HG02973 (cell line): ENCODE measurements around the gene CDK3.

ENCODE experiments used
- ATAC-seq: cut with Tn5 transposase; IDR thresholded peaks from one replicate; pipeline ENCODE4 v1.9.1; 2021; ENCODE audit warnings: moderate library complexity; ENCODE audit not compliant: unreplicated experiment

CDK3 gene

GRCh38 chr17:75987041-75987440 is 13.6 kb upstream of the CDK3 start:
- ATAC-seq = no peak

DNA sequence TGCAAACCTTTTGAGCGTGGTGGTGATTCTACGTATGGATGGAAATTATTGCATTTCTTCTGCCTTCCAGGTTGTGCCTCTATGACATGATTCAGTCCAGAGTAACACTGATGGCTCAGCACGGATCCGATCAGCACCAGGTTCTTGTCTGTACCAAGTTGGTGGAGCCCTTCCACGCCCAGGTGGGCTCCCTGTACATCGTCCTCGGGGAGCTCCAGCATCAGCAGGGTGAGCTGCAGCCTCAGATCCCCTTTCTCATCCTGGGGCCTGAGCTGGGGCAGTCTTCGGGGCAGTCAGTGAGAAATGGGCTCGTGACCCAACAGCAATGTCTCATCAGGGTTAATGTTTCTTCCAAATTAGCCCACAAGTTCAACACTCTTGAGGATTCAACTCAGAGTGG is 9.3 kb upstream of the CDK3 start:
- ATAC-seq = no peak

DNA sequence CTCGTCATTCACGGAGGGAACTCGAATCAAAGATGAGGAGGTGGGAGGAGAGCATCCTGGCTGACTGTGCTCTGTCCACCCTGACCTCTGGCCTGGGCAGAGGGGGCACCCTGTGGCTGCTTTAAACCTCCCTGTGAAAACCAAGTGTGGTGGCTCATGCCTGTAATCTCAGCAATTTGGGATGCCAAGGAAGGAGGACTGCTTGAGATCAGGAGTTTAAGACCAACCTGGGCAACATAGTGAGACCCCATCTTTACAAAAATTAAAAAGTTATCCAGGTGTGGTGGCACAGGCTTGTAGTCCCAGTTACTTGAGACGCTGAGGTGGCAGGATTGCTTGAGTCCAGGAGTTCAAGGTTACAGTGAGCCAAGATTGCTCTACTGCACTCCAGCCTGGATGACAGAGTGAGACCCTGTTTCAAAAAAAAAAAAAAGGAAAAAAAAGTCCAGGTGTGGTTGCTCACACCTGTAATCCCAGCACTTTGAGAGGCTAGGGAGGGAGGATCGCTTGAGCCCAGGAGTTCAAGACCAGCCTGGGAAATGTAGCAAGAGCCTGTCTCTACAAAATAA is 5.8 kb upstream of the CDK3 start:
- no peak for ATAC-seq

GRCh38 chr17:75995385-75995925 is 5.2 kb upstream of the CDK3 start:
- ATAC-seq = no peak

DNA sequence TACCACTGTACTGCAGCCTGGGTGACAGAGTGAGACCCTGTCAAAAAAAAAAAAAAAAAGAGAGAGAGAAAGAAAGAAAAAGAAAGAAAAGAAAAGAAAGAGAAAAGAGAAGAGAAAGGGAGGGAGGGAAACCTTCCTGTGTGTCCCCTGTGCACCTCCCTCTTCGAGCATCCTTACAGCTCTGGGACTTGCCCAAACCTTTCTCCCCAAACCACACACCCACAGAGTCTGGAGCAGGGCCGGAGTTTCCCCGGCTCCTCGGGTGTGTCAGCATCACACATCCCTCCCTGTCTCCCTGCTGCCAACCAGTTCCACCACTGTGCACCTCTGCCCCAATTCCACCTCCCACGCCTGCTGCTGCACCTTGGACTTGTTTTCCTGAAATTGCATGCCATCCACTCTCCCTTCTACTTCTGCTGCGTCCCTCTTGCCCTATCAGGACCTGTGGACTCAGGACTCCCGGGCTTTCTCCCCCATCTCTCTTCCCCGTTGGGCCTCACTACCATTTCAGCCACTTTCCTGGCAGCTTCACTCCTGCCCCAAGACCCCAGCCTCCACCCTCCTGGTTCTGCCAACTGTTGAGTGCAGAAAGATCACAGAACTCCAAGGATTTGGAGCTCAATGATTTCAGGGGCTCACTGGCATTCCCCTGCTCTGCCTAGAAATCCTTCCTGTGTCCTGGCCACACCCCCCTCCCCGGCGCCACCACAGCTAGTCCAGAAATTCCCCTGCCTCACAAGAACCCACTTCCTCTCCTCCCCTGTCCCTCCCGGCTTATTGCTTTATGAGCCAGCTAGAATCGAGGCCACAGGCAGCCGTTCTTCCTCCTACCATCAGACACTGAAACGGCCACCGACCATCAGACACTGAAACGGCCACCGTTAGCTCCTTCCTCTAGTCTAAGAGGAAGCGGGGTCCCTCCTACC is 3.7 kb upstream of the CDK3 start:
- no peak for ATAC-seq

DNA sequence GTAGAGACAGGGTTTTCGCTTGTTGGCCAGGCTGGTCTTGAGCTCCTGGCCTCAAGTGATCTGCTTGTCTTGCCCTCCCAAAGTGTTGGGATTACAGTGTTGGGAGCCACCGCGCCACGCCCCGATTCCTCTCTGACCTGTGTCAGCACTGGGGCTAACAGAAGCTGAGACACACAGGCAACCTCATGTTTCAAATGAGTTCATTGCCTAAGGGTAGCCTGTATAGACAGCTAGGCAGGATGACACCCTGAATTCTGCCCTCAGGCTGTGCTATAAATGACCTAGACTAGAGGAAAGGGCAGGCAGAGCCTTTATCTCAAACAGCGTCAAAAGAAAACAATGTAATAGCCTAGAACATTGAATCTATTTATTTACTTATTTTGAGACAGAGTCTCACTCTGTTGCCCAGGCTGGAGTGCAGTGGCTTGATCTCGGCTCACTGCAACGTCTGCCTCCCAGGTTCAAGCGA is 2.3 kb upstream of the CDK3 start:
- ATAC-seq = no peak

DNA sequence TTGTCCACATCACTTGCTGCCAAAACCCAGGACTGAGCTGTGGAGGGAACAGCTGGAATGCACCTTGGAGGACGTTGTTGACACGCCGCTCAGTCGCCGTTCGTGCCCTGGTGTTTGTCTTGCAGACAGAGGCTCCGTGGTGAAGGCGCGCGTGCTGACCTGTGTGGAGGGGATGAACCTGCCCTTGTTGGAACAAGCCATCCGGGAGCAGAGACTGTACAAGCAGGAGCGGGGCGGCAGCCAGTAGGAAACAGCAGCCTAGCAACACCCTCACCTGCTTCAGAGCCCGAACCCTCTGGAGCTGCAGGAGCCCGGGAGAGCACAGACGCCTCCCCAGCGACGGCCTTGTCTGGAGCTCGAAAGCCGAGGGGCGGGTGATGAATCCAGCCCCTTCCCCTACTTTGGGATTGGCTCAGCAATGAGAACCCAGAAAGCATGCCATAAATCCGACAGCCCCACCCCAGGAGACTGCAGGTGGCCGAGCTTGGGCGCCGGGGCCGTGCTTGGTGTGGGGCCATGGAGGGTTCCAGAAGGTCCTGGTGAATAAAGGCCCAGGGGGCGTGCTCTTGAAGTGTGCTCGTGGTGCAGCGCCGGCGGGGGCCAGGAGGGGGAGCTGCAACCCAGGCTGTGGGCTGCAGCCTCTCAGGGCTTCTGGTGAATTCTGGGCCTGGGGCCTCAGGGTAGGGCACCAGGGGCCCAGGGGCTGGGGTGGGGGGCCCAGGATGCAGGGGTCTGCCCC is 470 bp upstream of the CDK3 start:
- ATAC-seq = no peak

DNA sequence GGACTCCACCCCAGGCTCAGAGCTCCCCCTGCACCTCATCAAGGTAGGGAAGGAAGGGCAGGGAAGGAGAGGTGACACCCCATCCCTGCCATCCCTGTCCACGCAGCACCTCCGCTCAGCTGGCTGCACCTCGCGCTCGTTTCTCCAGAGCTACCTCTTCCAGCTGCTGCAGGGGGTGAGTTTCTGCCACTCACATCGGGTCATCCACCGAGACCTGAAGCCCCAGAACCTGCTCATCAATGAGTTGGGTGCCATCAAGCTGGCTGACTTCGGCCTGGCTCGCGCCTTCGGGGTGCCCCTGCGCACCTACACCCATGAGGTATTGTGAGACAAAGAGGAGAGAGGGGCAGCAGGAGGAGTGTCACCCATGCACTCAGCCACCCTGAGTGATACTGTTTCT is 1.4 kb downstream of the CDK3 start:
- no peak for ATAC-seq

DNA sequence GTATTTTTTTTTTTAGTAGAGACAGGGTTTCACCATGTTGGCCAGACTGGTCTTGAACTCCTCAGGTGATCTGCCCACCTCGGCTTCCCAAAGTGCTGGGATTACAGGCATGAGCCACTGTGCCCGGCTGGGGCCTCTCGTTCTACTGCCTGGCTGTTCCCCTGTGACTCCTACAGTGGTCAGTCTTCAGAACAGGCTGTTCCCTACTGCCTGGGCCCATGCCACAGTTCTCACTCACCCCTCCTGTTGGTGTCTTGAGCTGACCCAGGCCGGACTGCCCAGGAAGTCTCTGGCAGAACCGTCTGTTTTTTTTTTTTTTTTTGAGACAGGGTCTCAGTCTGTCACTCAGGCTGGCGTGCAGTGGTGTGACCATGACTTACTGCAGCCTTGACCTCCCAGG is 3.3 kb downstream of the CDK3 start:
- ATAC-seq = no peak

- no peak for ATAC-seq
Measured at GRCh38 chr17:76004750-76005262, 4.2 kb downstream of the CDK3 start.

DNA sequence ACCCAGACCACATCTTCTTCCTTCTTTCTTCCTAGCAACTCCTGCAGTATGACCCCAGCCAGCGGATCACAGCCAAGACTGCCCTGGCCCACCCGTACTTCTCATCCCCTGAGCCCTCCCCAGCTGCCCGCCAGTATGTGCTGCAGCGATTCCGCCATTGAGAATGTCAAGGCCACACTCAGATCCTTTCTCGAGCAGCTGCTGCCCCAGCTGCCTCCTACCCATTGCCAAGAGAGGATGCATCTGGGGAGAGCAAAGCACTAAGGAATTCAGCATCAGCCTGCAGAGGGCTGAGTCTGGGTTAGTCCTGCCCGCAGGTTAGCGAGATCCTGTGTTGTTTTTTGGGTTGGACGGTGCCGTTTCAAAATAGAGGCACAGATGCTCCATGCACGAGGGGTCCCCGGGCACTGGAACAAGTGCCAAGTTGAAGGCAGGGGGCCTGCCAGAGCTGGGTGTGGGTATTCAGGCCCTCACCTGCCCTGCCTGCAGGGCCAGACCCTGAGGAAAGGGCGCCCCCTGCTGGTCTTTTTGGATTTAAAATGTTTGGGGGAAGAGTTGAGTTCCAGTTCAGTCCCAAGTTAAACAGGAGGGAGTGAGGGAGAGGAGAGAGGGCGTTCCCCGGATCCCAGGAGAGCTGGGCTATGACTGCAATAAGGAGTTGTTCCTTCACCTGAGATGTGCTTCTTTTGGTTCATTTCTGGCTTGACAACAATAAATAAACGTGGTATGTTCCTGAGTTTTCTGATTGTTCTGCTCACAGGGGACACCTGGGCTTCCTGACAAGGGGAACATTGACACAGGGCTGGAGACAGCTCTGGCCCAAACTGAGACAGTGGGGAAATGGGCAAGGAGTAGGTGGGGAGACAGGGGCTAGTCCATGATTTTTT is 4.9 kb downstream of the CDK3 start:
- no peak for ATAC-seq

DNA sequence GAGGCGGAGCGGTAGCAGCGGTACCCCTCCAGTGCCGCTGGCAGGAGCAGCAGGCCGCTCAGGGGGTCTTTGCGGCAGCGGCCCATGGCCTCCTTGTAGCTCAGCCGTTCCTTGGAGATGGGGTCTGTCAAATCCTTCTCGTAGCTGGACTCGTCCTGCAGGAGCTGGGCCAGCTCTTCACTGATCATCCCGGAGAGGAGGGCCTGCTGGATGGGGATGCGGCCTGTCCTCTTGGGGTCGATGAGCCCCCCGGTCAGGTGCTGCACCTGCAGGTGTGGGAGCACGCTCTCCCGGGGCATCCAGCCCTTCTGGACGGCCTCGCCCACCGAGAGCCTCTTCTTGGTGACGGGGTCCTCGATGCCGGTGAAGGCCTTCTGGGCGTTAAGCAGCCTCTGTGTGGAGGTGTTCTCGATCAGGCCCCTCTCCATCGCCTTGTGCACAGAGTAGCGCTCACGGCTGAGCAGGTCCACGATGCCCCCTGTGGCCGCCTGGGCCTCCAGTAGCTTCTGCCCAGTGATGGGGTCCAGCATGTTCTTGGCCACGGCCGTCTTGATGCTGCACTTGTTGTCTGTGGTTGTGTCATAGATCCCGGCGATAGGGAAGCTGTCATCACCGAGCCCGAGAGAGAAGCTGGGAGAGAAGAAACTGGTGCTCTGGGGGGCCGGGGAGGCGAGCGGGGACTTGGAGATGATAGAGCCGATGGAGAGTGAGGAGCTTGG is 6.6 kb downstream of the CDK3 start:
- no peak for ATAC-seq

DNA sequence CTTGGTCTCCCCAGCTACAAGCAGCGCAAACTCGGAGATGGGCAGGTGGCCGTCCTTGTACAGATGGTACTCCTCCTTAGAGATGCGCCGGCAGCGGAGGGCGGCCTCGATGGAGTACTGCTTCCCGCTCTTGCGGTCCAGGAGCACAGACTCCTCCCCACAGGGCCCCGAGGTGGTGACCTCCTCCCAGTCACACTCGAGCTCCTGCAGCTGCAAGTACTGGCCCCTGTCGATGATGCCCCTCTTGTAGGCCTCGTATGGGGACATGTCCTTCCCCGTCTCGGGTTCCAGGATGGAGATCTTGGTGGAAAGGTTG is 7.2 kb downstream of the CDK3 start:
- ATAC-seq = no peak

GRCh38 chr17:76008208-76008607 is 7.6 kb downstream of the CDK3 start:
- ATAC-seq = no peak

DNA sequence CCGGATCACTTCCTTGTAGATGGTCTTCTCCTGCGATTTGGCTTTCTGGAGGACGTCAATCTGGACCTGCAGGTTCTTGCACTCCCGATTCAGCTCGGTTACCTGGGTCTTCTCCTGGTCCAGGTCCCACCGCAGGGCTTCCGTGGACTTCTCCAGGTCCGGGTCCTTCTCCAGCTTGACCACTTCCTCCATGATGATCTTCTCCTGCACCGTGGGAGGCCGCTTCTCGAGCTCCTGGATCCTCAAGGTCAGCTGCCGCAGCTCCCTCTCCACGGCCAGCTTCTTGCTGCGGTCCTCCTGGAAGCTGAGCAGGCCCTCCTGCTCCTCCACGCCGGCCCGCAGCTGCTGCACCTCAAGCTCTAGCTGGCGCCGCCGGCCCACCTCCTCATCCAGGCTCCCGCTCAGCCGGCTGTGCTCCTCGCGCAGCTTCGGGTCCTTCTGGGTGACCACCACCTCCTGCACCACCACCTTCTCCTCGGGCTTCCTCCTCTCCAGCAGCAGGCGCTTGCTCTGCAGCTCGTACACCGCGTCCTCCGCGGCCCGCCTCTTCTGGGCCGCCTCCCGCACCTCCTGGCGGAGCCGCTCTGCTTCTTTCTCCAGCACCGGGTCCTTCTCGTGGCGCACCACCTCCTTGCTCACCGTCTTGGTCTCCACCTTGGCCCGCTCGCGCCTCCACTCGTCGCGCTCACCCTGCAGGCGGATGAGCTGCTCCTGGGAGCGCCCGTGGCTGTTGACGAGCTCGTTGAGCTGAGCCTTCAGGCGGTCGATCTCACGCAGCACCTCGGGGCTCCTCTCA is 8.2 kb downstream of the CDK3 start:
- ATAC-seq = no peak

- ATAC-seq = no peak
Measured at GRCh38 chr17:76009447-76009846, 8.8 kb downstream of the CDK3 start.

DNA sequence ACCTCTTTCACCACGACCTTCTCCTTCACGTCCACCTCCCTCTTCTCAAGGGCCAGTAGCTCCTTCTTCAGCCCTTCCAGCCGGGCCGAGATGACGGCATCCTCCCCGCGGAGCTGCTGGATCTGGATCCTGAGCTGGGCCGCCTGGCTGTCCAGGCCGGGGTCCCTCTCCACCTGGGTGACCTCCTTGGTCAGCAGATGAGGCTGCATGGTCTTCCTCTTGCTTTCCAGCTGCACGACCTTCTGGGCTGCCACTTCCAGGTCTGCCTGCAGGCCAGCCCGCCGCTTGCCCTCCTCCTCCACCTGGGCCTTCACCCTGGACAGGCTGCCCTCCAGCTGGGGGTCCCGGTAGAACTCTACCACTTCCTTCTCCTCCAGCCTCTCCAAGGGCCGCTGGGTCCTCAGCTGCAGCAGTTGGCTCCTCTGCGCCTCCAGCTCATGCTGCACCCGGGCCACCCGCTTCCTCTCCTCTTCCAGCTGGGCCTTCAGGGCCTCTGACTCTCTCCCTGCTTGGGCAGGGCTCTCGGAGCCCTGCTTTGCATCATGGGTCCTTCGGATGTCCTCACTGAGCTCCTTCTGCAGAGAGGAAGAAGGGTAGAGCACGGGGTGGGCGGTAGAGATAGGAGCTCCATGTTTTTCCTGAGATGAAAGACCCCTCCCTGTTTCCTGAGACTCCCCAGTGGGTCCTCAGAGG is 9.5 kb downstream of the CDK3 start:
- no peak for ATAC-seq

DNA sequence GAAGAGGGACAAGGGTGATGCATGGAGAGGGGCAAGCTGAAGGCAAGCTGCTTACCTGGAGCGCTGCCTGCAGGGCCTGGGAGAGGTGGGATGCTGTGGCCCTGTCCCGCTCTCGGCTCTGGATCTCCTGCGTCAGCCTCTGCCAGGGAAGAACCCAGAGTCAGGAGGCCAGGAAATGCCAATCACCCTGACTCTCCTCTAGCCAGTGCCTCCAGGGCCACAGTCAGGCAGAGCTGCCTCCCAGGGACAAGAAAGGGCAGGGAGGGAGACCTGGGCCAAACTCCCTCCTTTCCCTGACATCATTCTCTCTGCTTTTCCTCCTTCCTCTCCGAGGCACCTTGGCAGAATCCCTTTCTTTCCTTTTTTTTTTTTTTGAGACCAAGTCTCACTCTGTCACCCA is 11.3 kb downstream of the CDK3 start:
- no peak for ATAC-seq
